Prostate gland (tissue), 2 donors: ENCODE measurements around the gene ADCYAP1R1. TPM values are rescaled to one million over a fixed set of nuclear protein-coding genes. Genes with fewer than 3 reads are reported as not detected.

Experiments used
- DNase-seq: peaks from one replicate; pipeline ENCODE4 v3.0.0-alpha.2; 2019; ENCODE audit warnings: low spot score
- H3K27ac ChIP-seq, 2 donors: fragments of 200-600 bp; sonication (generic); 2 replicates each; pipeline ENCODE4 v1.5.1; 2017 to 2019
- H3K27me3 ChIP-seq: fragments of 200-600 bp; sonication (generic); replicated peaks from 2 replicates; pipeline ENCODE4 v1.5.1; 2019; ENCODE audit not compliant: insufficient read depth
- H3K36me3 ChIP-seq, 2 donors: fragments of 200-600 bp; sonication (generic); 1 replicate in 1 of 2; 2 replicates in 1 of 2; pipeline versions ENCODE4 v1.5.1 to v1.8.1; 2017 to 2019
- H3K4me1 ChIP-seq: fragments of 200-600 bp; sonication (generic); replicated peaks from 2 replicates; pipeline ENCODE4 v1.5.1; 2019
- H3K4me3 ChIP-seq, 2 donors: fragments of 200-600 bp; sonication (generic); 2 replicates each; pipeline ENCODE4 v1.5.1; 2017 to 2019
- H3K9me3 ChIP-seq: fragments of 200-600 bp; sonication (generic); 2 replicates; pipeline ENCODE4 v1.5.1; 2017
- CTCF ChIP-seq, 4 experiments: fragments of 200-600 bp in 2 of 4; fragments of 450-650 bp in 2 of 4; sonication (generic) in 2 of 4; IDR thresholded peaks; 1 replicate in 3 of 4; 2 replicates in 1 of 4; pipeline ENCODE4 v1.5.1; 2016 to 2019; ENCODE audit warnings: antibody characterized with exemption in 4 of 4, mild to moderate bottlenecking in 2 of 4, moderate library complexity in 2 of 4
- POLR2A ChIP-seq: fragments of 450-650 bp; IDR thresholded peaks from one replicate; pipeline ENCODE4 v1.6.1; 2016; ENCODE audit warnings: antibody characterized with exemption, mild to moderate bottlenecking
- POLR2AphosphoS5 ChIP-seq: sonication (generic); formaldehyde crosslinking; IDR thresholded peaks from one replicate; pipeline ENCODE4 v1.6.1; 2017; ENCODE audit warnings: antibody characterized with exemption
- WGBS: methylation state at CpG from one replicate; pipeline ENCODE4 v1.1.5; 2018; 5-methylcytosine and 5-hydroxymethylcytosine counted together
- intact Hi-C: fragments of 100-400 bp; cut with DNase I; formaldehyde crosslinking; loops from one replicate; pipeline ENCODE4 v1.14.2; 2022
- total RNA-seq, 2 donors: library from RNA; depleted of rRNA; stranded (reverse); fragments of >200 nt; gene quantifications; one replicate each; pipeline ENCODE4 v1.1.0, GENCODE V29; 2016

The ADCYAP1R1 gene
- total RNA-seq, 2 donors from 2014 or later = 0.14 to 6.0 TPM

DNA sequence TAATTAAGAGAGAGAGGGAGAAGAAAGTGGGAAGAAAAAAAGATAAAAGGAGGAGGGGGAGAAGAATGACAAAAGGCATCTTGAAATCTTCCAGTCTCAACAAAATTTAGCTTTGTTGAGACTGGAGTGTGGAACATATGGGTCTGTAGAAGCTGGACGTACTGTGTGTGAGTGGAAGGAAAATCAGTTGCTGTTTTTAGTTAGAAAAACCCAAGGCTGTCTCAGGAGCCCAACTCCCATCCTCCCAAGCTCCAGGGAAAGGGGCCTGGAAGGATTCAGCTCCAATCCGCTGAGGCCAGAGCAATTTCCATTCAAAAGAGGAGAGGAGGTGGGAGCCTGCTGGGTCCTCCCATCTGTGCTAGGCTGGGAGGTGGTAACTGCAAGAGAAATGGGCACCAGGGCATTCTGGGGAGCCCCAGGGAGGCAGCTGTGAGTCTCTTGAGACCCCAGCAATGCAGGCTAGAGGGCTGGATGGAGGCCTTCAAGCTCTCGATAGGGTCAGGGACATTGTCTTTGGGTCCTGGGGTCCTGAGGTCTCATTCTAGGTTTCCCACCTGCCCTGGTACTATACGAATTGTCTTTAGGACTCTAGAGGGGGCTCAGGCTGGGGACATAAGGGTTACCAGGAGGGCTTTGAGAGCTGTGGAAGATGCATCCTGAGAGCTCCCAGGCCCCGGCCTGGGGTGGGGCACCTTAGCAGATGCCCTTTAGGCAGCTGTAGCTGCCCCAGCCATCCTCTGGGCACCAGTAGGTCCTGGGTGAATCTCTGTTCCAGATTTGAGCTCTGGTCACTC, 21.4 kb downstream of the ADCYAP1R1 start:
- Histone ChIP-seq H3K4me3 (no peak overlapping the region), H3K9me3 (no peaks in the 10 kb centered on the region), H3K36me3 (no peaks in the 10 kb centered on the region), H3K27me3 (no peaks in the 10 kb centered on the region), H3K4me1 (no peaks in the 10 kb centered on the region), H3K27ac (no peak overlapping the region)
- 79% methylated on average over 5 of the region's 5 CpGs for WGBS
- TF ChIP-seq POLR2AphosphoS5 = no peak
- no peak for TF ChIP-seq POLR2A
- no peak for TF ChIP-seq CTCF (IDR thresholded peaks at IDR 0.05)
- intact Hi-C loops = no loop called here
- no peak for DNase-seq

DNA sequence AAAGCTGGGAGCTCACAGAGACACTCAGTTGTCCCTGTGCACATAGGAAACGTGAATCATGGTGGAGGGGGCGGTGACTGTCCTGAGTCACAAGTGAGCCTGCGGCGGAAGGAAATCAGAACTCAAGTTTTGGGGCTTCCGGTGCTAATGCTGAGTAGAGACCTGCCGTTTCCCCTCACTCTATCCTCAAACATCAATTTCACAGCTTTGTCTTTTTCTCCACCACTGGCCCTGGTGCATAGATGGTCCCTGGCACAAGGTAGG, 21.9 kb downstream of the ADCYAP1R1 start:
- no peaks in the 10 kb centered on the region for H3K4me1 ChIP-seq
- 77% methylated on average over 6 of the region's 6 CpGs for WGBS
- no peaks in the 10 kb centered on the region for H3K27me3 ChIP-seq
- no peak for DNase-seq
- no peak overlapping the region for H3K4me3 ChIP-seq
- H3K9me3 ChIP-seq = no peaks in the 10 kb centered on the region
- no peaks in the 10 kb centered on the region for H3K36me3 ChIP-seq
- no peak for TF ChIP-seq POLR2A
- no peak for TF ChIP-seq CTCF (IDR thresholded peaks at IDR 0.05)
- no peak for TF ChIP-seq POLR2AphosphoS5
- intact Hi-C loops = no loop called here
- no peak overlapping the region for H3K27ac ChIP-seq

DNA sequence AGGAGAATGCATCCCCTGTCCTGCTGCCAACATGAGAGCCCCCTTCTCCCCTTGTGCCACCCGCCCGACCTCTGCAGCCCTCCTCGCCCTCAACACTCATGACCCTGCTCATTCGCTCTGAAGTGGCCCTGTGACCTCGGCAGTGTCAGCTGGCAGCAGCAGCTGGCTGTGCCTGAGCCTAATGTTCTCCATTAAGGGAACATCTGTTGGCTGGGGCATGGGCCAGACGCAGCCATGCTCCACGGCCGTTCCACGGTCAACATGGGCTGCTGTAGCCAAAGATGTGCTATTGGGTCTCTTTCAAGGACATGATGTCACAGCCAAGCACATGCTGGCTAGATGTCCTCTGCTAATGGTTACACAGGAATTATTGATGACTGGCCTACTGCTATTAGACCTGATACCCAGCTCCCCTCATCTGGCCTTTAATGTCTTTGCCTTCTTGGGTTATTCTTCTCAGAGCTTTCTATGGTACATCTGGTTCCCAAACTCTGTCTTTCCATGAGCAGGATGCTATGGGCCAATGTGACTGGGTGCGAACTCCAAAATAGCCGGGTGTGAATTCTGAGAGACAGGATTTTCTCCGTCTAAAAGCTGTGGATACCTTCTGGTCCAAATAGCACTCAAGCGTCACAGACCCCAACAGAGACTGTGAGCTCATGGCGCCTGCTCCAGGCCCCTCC, 22.4 kb downstream of the ADCYAP1R1 start:
- Histone ChIP-seq H3K4me3 (no peak overlapping the region), H3K36me3 (no peaks in the 10 kb centered on the region)

DNA sequence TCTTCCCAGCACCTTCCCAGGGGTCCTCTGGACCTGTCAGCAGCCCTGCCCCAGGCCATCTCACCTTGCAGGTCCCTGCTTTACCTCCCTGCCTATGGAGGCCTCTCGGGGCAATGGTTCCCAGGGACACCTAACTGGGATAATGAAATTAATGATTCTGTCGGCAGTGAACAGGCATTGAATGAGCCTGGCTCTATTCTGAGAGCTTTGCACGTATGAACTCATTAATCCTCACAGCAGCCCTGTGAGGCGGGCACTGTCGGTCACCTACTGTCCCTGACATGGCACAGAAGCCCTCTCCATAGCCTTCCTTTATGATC, 22.9 kb downstream of the ADCYAP1R1 start:
- no peak for DNase-seq
- H3K4me3 ChIP-seq = no peak overlapping the region
- no peaks in the 10 kb centered on the region for H3K9me3 ChIP-seq
- WGBS = 84% methylated on average over 5 of the region's 5 CpGs
- no peaks in the 10 kb centered on the region for H3K27me3 ChIP-seq
- no peak for TF ChIP-seq POLR2A
- no peak for TF ChIP-seq POLR2AphosphoS5
- no peak for TF ChIP-seq CTCF (IDR thresholded peaks at IDR 0.05)
- no peak overlapping the region for H3K27ac ChIP-seq
- intact Hi-C loops = no loop called here
- H3K4me1 ChIP-seq = no peaks in the 10 kb centered on the region
- H3K36me3 ChIP-seq = no peaks in the 10 kb centered on the region

More for the DNA sequence above, 22.4 kb downstream of the ADCYAP1R1 start:
- Histone ChIP-seq H3K9me3 (no peaks in the 10 kb centered on the region), H3K27ac (no peak overlapping the region), H3K4me1 (no peaks in the 10 kb centered on the region), H3K27me3 (no peaks in the 10 kb centered on the region)
- 83% methylated on average over 14 of the region's 14 CpGs for WGBS
- intact Hi-C loops = no loop called here
- TF ChIP-seq POLR2AphosphoS5 = no peak
- TF ChIP-seq CTCF (IDR thresholded peaks at IDR 0.05) = no peak
- no peak for TF ChIP-seq POLR2A
- DNase-seq = no peak

DNA sequence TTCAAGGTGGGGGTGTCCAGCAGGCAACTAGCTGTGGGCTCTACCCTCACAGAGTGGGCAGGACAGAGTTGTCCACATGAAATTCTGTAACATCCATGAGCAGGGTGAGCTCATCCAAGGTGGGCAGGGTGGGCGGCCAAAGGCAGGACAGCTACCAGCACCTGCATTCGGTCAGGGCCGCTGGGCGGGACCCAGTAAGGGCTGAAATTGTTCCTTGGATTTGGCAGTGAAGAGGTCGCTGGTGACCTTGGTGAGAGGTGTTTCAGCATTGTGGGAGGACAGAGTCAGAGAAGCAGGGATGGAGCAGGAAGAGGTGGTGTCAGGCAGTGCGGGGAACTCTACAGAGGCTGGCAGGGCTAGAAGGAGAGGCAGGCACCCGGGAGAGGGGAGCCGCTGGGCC, 23.9 kb downstream of the ADCYAP1R1 start:
- H3K36me3 ChIP-seq = no peaks in the 10 kb centered on the region
- DNase-seq = no peak
- H3K4me1 ChIP-seq = no peaks in the 10 kb centered on the region
- H3K27ac ChIP-seq = no peak overlapping the region
- intact Hi-C loops = no loop called here
- no peaks in the 10 kb centered on the region for H3K9me3 ChIP-seq
- TF ChIP-seq CTCF (IDR thresholded peaks at IDR 0.05) = no peak
- H3K27me3 ChIP-seq = no peaks in the 10 kb centered on the region
- 87% methylated on average over 8 of the region's 8 CpGs for whole genome bisulfite sequencing
- H3K4me3 ChIP-seq = no peak overlapping the region
